ENCODE data around the gene ATRNL1. TPM values are rescaled to one million over a fixed set of nuclear protein-coding genes. Genes with fewer than 3 reads are reported as not detected.

Gene ATRNL1
- total RNA-seq, 1 experiment from 2014 or later, result 1.3 TPM

DNA sequence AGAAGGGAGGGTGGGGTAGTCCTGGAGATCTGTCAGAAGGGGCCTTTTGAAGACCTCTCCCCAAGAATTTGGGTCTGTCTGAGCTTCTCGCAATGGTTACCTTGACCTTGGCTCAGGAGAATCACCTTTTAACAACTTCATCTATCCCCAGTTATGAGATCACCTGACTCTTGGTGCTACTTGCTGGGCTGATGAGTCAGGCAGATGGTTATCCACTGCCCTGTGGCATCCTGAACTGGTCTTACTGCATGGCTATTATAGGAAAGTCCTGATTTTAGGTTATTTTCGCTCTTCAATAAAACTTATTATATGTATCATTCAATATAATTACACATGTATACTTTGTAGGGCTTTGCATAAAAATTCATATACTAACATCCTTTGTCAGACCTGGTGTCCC, 905.1 kb downstream of the ATRNL1 start:
- no TSS peak for BruUV-seq (replicated peaks)
- Histone ChIP-seq H3K27me3 (ENCODE audit: insufficient read depth, low read length) (peaks cover 16% of the 10 kb centered on the region), H3K9me2 (ENCODE audit: insufficient read depth) (no peaks in the 10 kb centered on the region), H3K9ac (ENCODE audit: low read length) (no peak overlapping the region), H3K79me2 (ENCODE audit: insufficient read depth, low read length) (no peaks in the 10 kb centered on the region), H4K20me1 (ENCODE audit: insufficient read depth) (no peaks in the 10 kb centered on the region), H2AFZ (ENCODE audit: low read depth, low read length, poor library complexity, severe bottlenecking) (no peak overlapping the region), H3K9me3 (ENCODE audit: control insufficient read depth in 1 of 2, insufficient read depth in 1 of 2, low read depth in 1 of 2, low read length in 2 of 2) (no peaks in the 10 kb centered on the region), H3K4me3 (replicated peaks in 1 of 2; ENCODE audit: low read depth in 1 of 2, low read length in 2 of 2) (no peak overlapping the region), H3K4me1 (ENCODE audit: control insufficient read depth in 1 of 2, insufficient read depth in 2 of 2, low read length in 2 of 2) (no peaks in the 10 kb centered on the region), H3K27ac (ENCODE audit: low read depth, low read length) (no peak overlapping the region), H3K36me3 (ENCODE audit: control insufficient read depth in 1 of 2, insufficient read depth in 2 of 2, low read length in 2 of 2) (no peaks in the 10 kb centered on the region), H3K4me2 (ENCODE audit: low read length) (no peak overlapping the region)
- intact Hi-C loops (cut with micrococcal nuclease), result no loop called here
- ChIA-PET RAD21 (ENCODE audit: low non-redundant PET in 1 of 2, low total read pairs in 2 of 2, uncharacterized antibody in 2 of 2, unreplicated experiment in 2 of 2) (no interaction called here), POLR2A (no interaction called here), CTCF (no interaction called here)
- ATAC-seq, result no peak
- DNase-seq (ENCODE audit: low read depth, low spot score), result no peak
- TF ChIP-seq, protein P1, sequence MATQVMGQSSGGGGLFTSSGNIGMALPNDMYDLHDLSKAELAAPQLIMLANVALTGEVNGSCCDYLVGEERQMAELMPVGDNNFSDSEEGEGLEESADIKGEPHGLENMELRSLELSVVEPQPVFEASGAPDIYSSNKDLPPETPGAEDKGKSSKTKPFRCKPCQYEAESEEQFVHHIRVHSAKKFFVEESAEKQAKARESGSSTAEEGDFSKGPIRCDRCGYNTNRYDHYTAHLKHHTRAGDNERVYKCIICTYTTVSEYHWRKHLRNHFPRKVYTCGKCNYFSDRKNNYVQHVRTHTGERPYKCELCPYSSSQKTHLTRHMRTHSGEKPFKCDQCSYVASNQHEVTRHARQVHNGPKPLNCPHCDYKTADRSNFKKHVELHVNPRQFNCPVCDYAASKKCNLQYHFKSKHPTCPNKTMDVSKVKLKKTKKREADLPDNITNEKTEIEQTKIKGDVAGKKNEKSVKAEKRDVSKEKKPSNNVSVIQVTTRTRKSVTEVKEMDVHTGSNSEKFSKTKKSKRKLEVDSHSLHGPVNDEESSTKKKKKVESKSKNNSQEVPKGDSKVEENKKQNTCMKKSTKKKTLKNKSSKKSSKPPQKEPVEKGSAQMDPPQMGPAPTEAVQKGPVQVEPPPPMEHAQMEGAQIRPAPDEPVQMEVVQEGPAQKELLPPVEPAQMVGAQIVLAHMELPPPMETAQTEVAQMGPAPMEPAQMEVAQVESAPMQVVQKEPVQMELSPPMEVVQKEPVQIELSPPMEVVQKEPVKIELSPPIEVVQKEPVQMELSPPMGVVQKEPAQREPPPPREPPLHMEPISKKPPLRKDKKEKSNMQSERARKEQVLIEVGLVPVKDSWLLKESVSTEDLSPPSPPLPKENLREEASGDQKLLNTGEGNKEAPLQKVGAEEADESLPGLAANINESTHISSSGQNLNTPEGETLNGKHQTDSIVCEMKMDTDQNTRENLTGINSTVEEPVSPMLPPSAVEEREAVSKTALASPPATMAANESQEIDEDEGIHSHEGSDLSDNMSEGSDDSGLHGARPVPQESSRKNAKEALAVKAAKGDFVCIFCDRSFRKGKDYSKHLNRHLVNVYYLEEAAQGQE (IDR thresholded peaks at IDR 0.05; ENCODE audit: low read depth), result no peak
- TF ChIP-seq, protein P2, sequence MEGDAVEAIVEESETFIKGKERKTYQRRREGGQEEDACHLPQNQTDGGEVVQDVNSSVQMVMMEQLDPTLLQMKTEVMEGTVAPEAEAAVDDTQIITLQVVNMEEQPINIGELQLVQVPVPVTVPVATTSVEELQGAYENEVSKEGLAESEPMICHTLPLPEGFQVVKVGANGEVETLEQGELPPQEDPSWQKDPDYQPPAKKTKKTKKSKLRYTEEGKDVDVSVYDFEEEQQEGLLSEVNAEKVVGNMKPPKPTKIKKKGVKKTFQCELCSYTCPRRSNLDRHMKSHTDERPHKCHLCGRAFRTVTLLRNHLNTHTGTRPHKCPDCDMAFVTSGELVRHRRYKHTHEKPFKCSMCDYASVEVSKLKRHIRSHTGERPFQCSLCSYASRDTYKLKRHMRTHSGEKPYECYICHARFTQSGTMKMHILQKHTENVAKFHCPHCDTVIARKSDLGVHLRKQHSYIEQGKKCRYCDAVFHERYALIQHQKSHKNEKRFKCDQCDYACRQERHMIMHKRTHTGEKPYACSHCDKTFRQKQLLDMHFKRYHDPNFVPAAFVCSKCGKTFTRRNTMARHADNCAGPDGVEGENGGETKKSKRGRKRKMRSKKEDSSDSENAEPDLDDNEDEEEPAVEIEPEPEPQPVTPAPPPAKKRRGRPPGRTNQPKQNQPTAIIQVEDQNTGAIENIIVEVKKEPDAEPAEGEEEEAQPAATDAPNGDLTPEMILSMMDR (IDR thresholded peaks at IDR 0.05 in 2 of 3, conservative IDR thresholded peaks at IDR 0.05 in 1 of 3; ENCODE audit: borderline replicate concordance in 1 of 3, insufficient read depth in 1 of 3, low read depth in 2 of 3, low read length in 2 of 3), result no peak
- TF ChIP-seq, protein P3, sequence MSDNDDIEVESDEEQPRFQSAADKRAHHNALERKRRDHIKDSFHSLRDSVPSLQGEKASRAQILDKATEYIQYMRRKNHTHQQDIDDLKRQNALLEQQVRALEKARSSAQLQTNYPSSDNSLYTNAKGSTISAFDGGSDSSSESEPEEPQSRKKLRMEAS (IDR thresholded peaks at IDR 0.05), result no peak
- TF ChIP-seq ELF1 (IDR thresholded peaks at IDR 0.05; ENCODE audit: borderline replicate concordance, low read depth), result no peak
- no peak for TF ChIP-seq ZFX (IDR thresholded peaks at IDR 0.05)
- TF ChIP-seq CBX3 (IDR thresholded peaks at IDR 0.05; ENCODE audit: low read depth), result no peak
- TF ChIP-seq, protein P4, sequence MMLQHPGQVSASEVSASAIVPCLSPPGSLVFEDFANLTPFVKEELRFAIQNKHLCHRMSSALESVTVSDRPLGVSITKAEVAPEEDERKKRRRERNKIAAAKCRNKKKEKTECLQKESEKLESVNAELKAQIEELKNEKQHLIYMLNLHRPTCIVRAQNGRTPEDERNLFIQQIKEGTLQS (IDR thresholded peaks at IDR 0.05), result no peak
- TF ChIP-seq POLR2AphosphoS5 (IDR thresholded peaks at IDR 0.05; ENCODE audit: low read depth, low read length), result no peak
- TF ChIP-seq EZH2phosphoT487 (IDR thresholded peaks at IDR 0.05; ENCODE audit: borderline replicate concordance), result no peak
- no peak for TF ChIP-seq EGR1 (IDR thresholded peaks at IDR 0.05; ENCODE audit: low read depth)

Other genes starting within 250 kb of the ATRNL1 start
- 44.1 TPM for gene TRUB1, start 155.2 kb upstream of the ATRNL1 start, total RNA-seq (2021; ENCODE audit: unreplicated experiment)